ENCODE data around the gene CBLN2.

Gene CBLN2

DNA sequence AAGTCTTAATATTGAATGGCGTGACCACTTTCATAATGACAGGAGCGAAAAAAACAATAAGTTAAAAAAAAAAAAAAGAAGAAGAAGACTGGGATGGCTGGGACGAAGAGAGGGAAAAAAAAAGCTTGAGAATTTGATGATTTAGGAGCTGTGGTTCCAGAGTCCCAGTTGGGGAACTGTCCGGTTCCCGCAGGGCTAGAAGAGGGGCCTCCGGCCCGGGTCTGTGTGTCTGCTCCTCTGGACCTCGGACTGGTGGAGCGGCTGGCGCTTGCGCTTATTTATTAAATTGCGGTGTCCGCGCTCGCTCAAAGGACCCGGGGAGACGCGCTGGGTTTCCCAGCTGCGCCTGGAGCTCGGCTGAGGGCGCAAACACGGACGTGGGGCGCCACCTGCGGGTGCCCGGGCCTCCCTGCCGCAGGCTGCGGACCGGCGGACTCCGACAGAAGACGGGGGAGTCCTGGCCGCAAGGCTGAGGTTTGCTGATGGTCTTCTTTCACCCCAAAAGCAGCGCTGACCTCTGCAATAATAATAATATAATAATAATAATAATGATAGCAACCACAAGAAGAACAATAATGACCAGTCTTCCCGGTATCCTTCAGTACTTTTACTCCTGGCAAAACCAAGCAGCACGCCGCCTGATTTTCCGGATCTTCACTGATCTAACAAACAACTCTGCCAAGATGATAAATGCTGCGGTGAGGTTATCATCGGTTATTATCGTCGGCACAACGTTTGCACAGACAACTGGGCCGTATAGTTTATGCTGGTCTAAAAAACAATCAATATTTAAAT lies at the start of gene CBLN2:
CBLN2 (minus strand) TSS at position 251 of the 795 bp plus-strand sequence. CDS start 2,182 bp downstream, outside the sequence.
- peak; percentile 63 for DNase-seq

DNA sequence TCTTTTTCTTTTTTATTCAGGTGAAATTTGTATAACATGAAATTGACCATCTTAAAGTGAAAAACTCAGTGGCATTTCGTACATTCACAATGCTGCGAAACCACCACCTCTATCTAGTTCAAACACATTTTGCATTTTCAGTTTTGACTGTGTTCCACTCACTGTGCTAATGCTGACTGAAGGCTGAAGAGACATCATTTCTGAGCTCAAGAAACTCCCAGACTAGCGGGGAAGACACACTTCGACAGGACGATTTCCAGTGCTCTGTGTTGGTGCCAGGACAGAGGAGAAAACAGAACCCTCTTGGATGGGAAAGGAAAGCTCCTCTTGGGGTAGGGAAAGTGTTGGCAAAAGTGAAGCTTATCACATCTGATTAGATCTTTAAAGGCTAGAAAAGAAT lies 44.2 kb upstream of the CBLN2 start:
- no peak for DNase-seq

DNA sequence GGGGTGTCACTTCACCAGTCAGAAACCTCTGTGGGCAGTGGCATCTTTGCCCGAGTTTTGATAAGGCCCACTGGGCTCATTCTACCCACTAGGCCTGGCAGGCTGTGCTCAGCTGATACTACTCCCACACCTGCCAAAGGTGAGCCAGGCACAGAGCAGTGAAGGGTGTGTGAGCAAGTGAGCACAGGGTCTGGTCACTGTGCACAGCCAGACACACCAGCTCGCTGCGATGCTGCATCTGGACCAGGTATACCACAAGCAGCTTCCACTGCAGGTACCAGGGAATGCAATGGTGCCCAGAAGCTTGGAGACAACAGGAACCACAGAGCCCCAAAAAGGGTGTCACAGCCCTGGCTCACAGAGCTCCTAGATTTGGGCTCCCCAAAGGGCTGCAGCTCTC lies 40.6 kb upstream of the CBLN2 start:
- no peak for DNase-seq

DNA sequence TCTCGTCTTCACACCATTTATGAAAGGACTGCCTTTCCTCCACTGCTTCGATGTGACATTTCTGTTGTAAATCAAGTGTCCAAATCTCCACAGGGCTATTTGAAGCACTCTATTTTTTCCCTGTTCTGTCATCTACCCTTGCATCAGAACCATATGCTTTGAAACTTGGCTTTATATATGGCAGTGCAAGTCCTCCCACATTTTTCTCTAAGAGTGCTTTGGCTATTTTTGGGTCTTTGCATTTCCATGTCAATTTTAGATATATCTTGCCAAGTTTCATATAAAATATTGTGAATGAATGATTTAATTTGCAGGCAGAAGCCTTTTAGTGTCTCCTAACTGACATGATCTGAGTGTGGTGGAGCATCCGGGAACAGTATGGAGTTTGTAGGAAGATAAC lies 37.8 kb upstream of the CBLN2 start:
- no peak for DNase-seq

DNA sequence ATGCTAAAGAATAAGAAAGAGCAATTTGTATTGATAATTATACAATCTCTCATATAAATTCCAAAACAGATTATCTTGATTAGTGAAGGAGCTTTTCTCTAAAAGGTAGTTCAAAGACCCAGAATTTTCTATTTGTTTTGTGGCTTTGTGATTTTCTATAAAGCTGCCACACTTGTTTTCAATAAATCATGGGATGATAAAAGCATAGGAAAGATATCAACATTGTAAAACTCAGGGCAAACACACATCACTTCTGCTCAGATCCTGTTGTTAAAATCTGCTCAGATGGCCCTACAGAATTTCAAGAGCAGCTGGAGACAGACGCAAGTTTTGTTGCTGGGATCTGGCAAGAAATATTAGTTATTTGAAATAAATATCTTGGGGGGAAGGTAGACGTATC lies 28.8 kb upstream of the CBLN2 start:
- no peak for DNase-seq

DNA sequence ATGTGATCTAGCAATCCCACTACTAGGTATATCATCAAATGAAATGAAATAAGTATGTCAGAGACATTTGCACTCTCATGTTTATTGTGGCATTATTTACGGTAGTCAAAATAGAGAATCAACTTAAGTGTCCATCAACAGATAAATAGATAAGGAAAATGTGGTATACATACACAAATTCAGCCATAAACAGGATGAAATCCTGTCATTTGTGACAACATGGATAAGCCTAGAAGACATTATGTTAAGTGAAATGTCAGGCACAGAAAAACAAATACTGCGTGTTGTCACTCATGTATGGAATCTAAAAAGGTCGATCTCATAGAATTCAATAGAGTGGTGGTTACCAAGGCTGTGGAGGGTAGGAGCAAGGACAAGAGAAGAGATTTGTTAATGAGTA lies 22.1 kb upstream of the CBLN2 start:
- DNase-seq = no peak

DNA sequence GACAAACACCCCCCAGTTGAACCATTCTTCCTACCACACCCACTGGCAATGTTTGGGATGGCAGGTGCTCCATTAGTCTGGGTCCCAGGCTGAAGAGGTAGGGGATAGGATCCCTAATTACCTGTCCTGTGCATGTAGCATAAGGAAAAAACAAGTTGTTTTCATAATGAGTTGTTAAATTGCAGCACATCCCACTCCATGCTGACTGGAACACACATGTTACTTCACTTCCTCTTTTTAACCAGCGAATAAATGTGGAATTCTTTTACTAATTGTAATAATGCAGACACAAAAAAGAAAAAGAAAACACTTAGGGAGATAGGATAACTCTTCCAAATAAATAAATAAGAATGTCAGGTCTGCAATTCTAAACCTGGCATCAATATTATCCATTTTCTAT lies 11.8 kb upstream of the CBLN2 start:
- DNase-seq = no peak

DNA sequence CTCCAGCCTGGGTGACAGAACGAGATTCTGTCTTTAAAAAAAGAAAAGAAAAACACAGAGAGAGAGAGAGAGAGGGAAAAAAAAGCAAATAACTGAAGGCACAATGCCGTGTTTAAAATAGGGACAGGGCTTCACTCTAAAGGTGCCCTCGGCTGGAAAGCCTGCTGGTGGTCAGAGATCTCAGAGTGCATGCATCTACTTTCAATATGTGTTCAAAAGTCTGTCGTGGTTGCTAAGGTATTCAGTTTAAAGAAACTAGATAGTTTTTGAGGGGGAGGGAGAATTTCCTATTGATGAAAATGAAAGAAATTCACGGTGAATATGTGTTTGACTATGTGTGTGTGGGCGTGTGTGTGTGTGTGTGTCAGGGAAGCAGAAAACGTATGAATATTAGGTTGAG lies 11.0 kb upstream of the CBLN2 start:
- no peak for DNase-seq

DNA sequence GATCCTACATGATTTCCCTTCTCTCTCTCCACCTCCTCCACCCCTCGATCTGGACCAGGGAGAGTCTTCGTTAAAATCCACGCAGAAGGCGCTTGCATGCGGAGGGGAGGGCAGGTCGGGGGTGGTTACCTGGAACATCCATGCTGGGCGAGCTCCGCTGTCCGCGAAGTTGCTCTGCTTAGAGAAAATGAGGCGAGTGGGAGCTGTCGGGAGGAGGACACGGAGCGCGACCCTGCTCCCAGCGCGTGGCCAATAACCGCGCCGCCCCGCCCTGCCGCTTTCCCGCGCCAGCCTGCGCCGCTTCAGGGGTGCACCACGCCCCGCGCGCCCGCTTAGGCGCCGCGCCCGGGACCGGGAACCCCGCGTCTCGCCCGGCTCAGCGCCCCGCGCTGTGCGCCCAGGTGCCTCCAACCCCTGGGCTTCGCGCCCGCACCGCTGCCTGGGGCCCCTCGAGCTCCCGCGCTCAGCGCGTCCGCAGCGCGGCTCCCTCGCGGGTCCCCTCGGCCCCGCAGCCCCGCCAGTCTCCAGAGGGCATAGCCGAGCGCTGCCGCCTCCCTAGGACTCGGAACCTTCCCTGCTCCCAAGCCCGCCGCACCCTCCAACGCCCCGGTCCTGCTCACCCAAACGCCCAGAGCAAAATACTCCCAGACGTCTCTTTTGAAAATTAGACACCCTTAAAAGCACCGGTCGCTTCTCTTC lies 636 bp downstream of the CBLN2 start:
- DNase-seq = peak; percentile 28

DNA sequence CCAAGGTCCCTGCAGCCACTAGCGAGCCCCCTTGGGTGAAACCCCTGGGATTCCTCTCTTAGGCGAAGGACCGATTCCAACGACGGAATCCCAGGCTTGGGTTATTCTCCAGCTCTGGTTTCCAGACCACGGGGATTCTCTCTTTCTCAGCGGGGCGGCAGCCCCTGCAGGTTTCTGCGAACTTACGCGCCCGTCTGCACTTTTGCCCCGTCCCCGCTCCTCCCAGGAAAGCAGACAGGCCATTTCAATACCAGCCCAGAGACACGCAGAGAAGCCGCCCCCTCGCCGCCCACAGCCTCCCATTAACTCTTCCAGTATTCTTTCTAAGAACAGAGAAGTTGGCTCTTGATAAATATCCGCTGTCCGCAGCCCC lies 1.2 kb downstream of the CBLN2 start:
- peak; percentile 36 for DNase-seq

DNA sequence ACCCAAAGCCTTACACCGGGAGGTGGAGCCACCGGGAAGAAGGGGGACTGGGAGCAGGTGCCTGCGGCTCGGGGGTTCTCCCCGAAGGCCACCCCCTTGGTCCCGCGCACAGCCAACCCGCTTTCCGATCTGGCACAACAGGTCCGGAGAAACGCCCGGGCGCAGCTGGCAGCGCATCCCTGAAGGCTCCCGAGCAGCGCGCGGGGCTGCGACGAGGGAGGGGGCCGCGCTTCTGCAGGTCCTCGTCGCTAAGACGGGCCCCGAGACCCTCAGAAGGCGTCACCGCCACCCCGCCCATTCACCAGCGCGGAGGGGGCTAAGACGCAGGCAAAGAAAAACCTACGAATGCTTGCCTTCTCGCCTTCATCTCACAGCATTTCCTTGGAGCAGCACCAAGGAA lies 1.8 kb downstream of the CBLN2 start:
- peak; percentile 33 for DNase-seq

DNA sequence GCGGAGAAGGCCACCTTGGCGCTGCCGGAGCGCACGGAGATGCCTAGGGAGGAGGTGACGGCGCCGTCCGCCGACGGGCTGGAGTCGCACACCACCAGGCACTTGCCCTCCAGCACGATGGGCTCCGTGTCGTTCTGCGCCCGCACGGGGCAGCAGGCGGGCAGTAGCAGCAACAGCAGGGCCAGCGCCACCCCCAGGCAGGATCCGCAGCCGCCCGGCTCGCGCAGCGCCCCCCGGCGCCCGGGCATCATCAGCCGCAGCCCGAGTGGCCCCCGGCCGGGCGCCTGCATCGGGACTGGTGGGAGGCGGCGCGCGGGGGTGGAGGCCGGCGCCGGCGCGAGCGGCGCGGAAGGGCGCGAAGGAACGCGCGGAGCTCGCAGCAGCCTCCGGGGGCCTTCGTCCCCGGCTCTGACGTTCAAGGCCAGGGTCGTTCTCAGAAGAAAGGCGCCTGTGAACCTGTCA lies 2.2 kb downstream of the CBLN2 start:
- no peak for DNase-seq

DNA sequence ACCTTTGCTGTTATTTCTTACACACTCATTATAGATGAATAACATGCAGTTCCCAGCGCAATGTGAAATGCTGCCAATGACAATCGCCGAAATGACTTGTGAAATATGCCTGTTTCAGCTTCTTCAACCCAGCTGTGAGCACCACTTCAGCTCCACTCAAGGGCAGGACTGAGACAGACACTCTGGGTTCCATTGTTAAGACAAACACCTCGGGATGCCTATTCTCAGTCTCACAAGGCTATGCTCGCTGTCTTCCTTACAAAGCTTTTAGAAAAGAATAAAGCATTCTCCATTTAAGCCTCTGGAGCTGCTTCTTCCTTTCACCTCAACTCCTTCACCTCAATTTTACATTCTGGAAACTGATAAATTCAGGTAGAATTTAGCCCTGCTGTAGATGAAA lies 4.2 kb downstream of the CBLN2 start:
- peak; percentile 77 for DNase-seq

DNA sequence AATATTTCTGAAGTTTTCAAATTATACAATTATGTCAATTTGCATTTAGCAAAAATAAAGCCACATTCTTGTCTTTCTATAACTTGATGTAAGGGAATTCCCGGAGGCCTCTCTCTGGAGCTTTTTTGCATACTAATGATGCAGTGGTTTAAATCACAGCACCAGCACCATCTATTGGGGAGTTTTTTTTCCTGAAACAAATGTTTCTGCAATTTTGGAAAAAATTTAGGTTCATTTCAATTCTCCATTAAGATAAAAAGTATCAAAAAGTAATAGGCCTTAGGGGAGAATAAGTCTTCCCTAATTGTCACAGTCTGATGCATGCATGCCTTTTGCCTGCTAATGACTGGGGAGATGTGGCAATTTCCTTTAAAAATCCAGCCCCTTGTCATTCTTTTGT lies 13.5 kb downstream of the CBLN2 start:
- no peak for DNase-seq

DNA sequence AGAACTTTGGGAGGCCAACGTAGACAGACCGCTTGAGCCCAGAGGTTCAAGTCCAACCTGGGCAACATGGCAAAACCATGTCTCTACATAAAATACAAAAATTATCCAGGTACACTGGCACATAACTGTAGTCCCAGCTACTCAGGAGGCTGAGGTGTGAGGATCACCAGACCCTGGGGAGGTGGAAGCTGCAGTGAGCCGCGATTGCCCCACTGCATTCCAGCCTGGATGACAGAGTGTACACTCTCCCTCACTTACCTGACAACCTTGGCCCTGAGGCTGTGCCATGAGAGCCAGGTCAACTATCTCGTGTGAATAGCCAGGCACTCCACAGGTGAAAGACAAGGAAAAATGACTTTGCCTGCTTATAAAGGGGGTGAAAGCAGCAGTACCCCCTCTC lies 39.3 kb downstream of the CBLN2 start:
- DNase-seq = no peak

DNA sequence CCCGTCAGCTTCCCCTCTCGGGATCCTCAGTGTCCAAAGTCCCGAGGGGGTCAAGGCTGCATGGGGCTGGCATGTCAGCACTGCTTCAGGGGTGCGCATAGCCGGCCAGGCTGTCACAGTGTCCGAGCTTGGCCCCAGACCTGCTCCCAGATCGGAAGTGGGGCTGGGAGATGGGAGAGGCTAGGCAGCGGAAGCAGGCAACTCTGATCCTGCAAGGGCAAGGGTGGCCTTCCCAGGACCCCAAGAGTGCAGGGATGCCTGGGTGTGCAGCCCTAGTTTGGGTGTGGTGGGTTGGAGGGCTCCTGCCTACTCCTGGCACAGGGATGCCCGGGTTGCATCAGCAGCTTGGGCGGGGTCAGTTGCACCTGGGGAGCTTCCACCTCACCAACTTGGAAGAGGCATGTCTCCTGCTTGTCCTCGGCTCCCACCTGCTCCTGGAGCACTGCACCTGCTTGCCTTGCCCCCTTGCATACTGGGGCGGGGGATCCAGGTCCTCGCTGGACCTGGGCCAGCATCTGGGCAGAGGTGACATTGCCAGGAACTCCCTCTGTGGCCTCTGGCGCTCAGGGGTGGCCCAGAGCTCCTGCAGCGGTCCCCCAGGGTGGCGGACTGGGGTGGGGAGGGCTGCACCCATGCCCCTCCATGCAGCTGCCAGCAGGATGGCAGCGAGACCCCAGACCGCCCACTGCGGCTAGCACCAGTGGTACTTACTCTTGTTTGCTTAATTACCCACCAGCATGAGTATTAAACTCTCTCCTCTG lies 41.3 kb downstream of the CBLN2 start:
- no peak for DNase-seq

DNA sequence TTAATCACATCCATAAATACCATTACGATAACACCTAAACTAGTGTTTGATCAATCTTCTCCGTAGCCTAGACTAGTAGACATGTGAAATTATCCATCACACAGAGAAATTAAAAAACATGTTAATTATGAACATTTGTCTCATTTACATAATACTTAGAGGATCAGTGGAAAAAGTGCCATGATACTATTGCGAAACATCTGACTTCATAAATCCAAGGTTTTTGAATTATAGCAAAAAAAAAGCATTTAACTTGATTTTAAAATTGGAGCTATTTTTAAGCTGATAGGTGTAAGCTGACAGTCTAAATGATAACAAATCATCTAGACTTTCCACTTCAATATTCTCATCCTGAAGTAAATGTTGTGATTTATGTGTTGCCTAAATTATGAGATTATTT lies 51.6 kb downstream of the CBLN2 start:
- DNase-seq = no peak
